Right renal cortex interstitium (tissue), 3 donors: ENCODE results near the gene SERHL2. TPM values are rescaled to one million over a fixed set of nuclear protein-coding genes. Genes with fewer than 3 reads are reported as not detected.
"Not testable (repeated sequence)": the region's sequence is repeated elsewhere in the genome, so short reads cannot be mapped to it uniquely, and the experiment has no call there.

Experiments
- DNase-seq, 3 donors: peaks; one replicate each; pipeline ENCODE4 v3.0.0-alpha.2; 2013; ENCODE audit warnings: low read depth in 3 of 3, low spot score in 2 of 3
- polyA plus RNA-seq, 3 donors: library from polyadenylated mRNA; unstranded; fragments of 120-200 nt; gene quantifications; one replicate each; pipeline ENCODE4 v1.2.1, GENCODE V29; 2013; ENCODE audit not compliant: insufficient read length in 3 of 3

The SERHL2 gene
- polyA plus RNA-seq = 1 to 10 TPM; 5.6 to 7.8 (median 7.3) TPM

GRCh38 chr22:42553475-42554361 lies at the start of gene SERHL2:
SERHL2 (plus strand) TSS chr22:42553956; CDS start chr22:42554021, 65 bp downstream.
- DNase-seq = peak in 1 of 3 donors; percentile 58

- DNase-seq = not testable (repeated sequence)
Measured at GRCh38 chr22:42508327-42508974, 45.3 kb upstream of the SERHL2 start.

- DNase-seq = not testable (repeated sequence)
Measured at GRCh38 chr22:42508975-42509364, 44.8 kb upstream of the SERHL2 start.

GRCh38 chr22:42509548-42509947 lies 44.2 kb upstream of the SERHL2 start:
- DNase-seq = no peak

GRCh38 chr22:42511401-42511891 lies 42.3 kb upstream of the SERHL2 start:
- DNase-seq = no peak

DNA sequence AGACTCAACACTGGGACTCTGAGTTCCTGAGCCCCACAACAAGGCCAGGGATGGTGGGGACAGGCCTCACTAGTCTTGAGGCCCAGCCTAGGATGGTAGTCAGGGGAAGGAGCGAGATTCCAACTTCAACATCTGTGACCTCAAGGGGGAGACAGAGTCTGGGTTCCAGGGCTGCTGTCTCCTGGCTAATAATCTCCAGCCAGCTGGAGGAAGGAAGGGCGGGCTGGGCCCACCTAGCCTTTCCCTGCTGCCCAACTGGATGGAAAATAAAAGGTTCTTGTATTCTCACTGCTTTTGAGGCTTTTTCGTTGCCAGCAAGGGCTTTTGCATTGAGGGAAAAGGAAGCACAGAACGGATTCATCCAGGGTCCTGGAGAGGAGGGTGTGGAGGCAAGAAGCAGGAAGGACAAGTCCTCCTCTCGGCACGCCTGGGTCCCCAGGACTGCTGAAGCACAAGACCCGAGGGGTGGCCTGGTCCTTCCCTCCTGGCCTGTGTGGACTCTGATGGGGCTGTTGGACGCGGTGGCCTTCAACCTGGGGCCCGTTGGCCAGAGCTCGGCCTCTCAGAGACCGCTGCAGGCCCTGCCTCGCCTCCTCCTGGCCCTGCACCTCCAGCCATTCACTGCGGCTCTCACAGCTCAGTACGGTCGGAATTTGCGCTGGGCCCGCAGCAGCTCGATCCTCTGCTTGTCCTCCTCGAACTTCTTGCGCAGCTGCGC lies 41.3 kb upstream of the SERHL2 start:
- peak in 1 of 3 donors; percentile 32 for DNase-seq

DNA sequence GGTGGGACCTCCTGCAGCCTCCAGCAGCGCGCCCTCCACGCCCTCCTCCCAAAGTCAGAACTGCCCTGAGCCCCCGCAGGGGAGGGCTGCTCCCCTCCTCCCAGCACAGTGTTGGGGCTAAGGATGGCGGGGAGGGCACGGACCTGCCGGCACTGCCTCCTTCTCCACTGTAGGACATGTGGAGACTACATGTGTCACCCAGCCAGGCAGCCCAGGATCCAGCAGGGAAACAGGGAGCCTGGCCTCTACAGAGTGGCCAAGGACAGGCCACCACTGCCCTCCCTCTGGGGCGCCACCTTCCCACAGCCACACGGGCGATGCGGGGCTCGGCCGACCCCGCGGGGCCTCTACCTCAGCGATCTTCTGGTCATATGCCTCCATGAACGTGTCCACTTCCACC lies 39.4 kb upstream of the SERHL2 start:
- not testable (repeated sequence) for DNase-seq

GRCh38 chr22:42515304-42515703 lies 38.5 kb upstream of the SERHL2 start:
- DNase-seq = not testable (repeated sequence)

- DNase-seq = no peak
Measured at GRCh38 chr22:42515896-42516295, 37.9 kb upstream of the SERHL2 start.

GRCh38 chr22:42517103-42517502 lies 36.7 kb upstream of the SERHL2 start:
- not testable (repeated sequence) for DNase-seq

- DNase-seq = not testable (repeated sequence)
Measured at GRCh38 chr22:42518638-42519524, 34.9 kb upstream of the SERHL2 start.

GRCh38 chr22:42519525-42520401 lies 34.0 kb upstream of the SERHL2 start, which contains the start of gene RRP7A:
RRP7A (minus strand) TSS chr22:42519796; CDS start chr22:42519786, 10 bp downstream.
- DNase-seq = peak in 2 of 3 donors; percentile 51 to 68

- DNase-seq = no peak
Measured at GRCh38 chr22:42521228-42521546, 32.6 kb upstream of the SERHL2 start.

DNA sequence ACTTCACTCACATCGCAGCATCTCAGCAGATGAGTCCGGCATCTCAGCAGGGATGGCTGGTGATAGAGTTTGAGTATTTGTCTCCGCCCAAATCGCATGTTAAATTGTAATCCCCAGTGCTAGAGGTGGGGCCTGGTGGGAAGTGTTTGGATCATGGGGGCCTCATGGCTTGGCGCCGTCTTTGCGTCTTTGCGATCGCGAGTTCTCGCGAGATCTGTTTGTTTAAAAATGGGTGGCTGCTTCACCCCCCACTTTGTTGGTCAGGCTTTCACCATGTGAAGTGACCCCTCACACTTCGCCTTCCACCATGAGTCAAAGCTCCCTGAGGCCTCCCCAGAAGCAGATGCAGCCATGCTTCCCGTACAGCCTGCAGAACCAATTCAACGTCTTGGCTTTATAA lies 31.2 kb upstream of the SERHL2 start:
- no peak for DNase-seq

DNA sequence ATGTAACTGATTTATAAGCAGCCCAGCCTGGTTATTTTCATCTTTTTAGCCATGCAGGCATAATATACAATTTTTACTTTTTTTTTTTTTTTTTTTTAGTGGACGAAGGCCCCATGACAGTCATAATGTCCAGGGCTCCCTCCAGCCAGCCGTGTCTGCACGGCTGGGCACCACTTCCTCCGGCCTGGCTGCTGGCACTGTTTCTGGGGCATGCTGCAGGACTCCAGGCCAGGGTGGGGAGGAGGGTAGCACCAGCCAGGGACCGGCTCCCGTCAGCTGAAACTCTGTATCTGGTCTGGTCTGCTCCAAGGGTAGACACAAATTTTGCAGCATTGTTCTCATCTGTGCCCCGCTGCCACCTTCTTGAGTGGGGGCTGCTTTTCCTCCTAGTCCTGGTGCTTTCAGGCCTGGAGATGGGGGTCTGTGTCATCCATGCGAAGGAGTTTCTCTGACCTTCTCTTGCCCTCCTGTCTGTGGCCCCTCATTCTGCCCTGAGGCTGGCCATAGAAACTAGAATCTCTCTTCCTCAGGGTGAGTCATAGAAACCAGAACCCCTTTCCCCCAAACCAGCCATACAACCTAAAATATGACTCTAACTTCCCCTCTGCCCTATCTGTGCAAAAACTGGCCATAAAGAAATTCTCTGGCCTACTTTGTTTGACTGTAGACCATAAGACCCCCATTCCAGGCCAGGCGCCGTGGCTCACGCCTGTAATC lies 25.0 kb upstream of the SERHL2 start:
- DNase-seq = no peak

GRCh38 chr22:42529435-42529834 lies 24.3 kb upstream of the SERHL2 start:
- DNase-seq = not testable (repeated sequence)

DNA sequence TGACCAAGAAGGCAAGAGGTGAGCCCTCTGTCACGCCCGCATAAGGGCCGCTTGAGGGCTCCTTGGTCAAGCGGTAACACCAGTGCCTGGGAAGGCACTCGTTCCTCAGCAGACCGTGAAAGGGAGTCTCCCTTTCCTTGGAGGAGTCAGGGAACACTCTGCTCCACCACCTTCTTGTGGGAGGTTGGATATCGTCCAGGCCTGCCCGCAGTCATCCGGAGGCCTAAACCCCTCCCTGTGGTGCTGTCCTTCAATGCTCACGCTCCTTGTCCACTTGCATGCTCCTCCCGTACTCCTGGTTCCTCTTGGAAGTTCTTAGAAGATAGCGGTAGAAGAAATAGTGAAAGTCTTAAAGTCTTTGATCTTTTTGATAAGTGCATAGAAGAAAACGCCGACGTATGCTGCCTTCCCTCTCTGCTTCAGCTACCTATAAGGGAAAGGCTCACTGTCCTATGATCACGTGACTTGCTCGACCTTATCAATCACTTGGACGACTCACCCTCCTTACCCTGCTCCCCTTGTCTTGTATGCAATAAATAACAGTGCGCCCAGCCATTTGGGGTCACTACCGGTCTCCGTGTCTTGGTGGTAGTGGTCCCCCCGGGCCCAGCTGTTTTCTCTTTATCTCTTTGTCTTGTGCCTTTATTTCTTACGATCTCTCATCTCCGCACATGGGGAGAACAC lies 22.2 kb upstream of the SERHL2 start:
- DNase-seq = not testable (repeated sequence)

GRCh38 chr22:42533638-42533977 lies 20.1 kb upstream of the SERHL2 start:
- DNase-seq = no peak
